ENCODE measurements around the gene PADI6. TPM values are rescaled to one million over a fixed set of nuclear protein-coding genes. Genes with fewer than 3 reads are reported as not detected.
"Not testable (repeated sequence)": the region's sequence is repeated elsewhere in the genome, so short reads cannot be mapped to it uniquely, and the experiment has no call there.

Gene PADI6
- total RNA-seq, 1 donor from 2014 or later, result not detected

- no peak for DNase-seq
- Mint-ChIP-seq H3K4me3 (no peak overlapping the region), H3K27me3 (no peaks in the 10 kb centered on the region), H3K36me3 (ENCODE audit: low read depth) (peaks cover 29% of the 10 kb centered on the region), H3K9me3 (no peaks in the 10 kb centered on the region), H3K4me1 (no peaks in the 10 kb centered on the region), H3K27ac (no peak overlapping the region)
- intact Hi-C loops (cut with micrococcal nuclease), result no loop called here
These were observed 32.8 kb downstream of the PADI6 start for GRCh38 chr1:17404820-17405219.

- H3K27me3 Mint-ChIP-seq, result no peaks in the 10 kb centered on the region
- no peaks in the 10 kb centered on the region for H3K9me3 Mint-ChIP-seq
- DNase-seq, result peak; percentile 79
- intact Hi-C loops (cut with micrococcal nuclease), result no loop called here
- no peaks in the 10 kb centered on the region for H3K4me1 Mint-ChIP-seq
- H3K27ac Mint-ChIP-seq, result no peak overlapping the region
- peaks cover 40% of the 10 kb centered on the region for H3K36me3 Mint-ChIP-seq (ENCODE audit: low read depth)
- H3K4me3 Mint-ChIP-seq, result no peak overlapping the region
These were observed 34.1 kb downstream of the PADI6 start for GRCh38 chr1:17405898-17406759.

GRCh38 chr1:17406760-17407475, 34.9 kb downstream of the PADI6 start:
- H3K27ac Mint-ChIP-seq; intact Hi-C loops (cut with micrococcal nuclease); H3K4me1 Mint-ChIP-seq; DNase-seq; H3K27me3 Mint-ChIP-seq; H3K4me3 Mint-ChIP-seq; H3K9me3 Mint-ChIP-seq: not testable (repeated sequence)
- peaks cover 48% of the 10 kb centered on the region for H3K36me3 Mint-ChIP-seq (ENCODE audit: low read depth)

GRCh38 chr1:17407786-17408514, 36.0 kb downstream of the PADI6 start:
- intact Hi-C loops (cut with micrococcal nuclease); DNase-seq; H3K9me3 Mint-ChIP-seq; H3K4me1 Mint-ChIP-seq; H3K27ac Mint-ChIP-seq; H3K27me3 Mint-ChIP-seq; H3K4me3 Mint-ChIP-seq: not testable (repeated sequence)
- H3K36me3 Mint-ChIP-seq (ENCODE audit: low read depth), result peaks cover 57% of the 10 kb centered on the region

GRCh38 chr1:17409391-17409811, 37.4 kb downstream of the PADI6 start:
- no peak for DNase-seq
- Mint-ChIP-seq H3K4me3 (no peak overlapping the region), H3K27ac (no peak overlapping the region), H3K4me1 (no peaks in the 10 kb centered on the region), H3K27me3 (no peaks in the 10 kb centered on the region), H3K9me3 (no peaks in the 10 kb centered on the region), H3K36me3 (ENCODE audit: low read depth) (peaks cover 65% of the 10 kb centered on the region)
- intact Hi-C loops (cut with micrococcal nuclease), result no loop called here

GRCh38 chr1:17412093-17412870, 40.3 kb downstream of the PADI6 start:
- Mint-ChIP-seq H3K36me3 (ENCODE audit: low read depth) (peaks cover 80% of the 10 kb centered on the region), H3K27ac (no peak overlapping the region), H3K4me3 (no peak overlapping the region), H3K4me1 (no peaks in the 10 kb centered on the region), H3K27me3 (no peaks in the 10 kb centered on the region), H3K9me3 (no peaks in the 10 kb centered on the region)
- intact Hi-C loops (cut with micrococcal nuclease), result no loop called here
- no peak for DNase-seq

- no peak for DNase-seq
- Mint-ChIP-seq H3K4me1 (no peaks in the 10 kb centered on the region), H3K27me3 (no peaks in the 10 kb centered on the region), H3K4me3 (no peak overlapping the region), H3K27ac (no peak overlapping the region), H3K36me3 (ENCODE audit: low read depth) (peaks cover 77% of the 10 kb centered on the region), H3K9me3 (no peaks in the 10 kb centered on the region)
- intact Hi-C loops (cut with micrococcal nuclease), result no loop called here
These were observed 42.0 kb downstream of the PADI6 start for GRCh38 chr1:17414022-17414421.

- Mint-ChIP-seq H3K36me3 (ENCODE audit: low read depth) (peaks cover 75% of the 10 kb centered on the region), H3K27me3 (no peaks in the 10 kb centered on the region), H3K4me3 (no peak overlapping the region), H3K27ac (peak overlapping the region; percentile 29), H3K9me3 (no peaks in the 10 kb centered on the region), H3K4me1 (peaks cover 2% of the 10 kb centered on the region)
- intact Hi-C loops (cut with micrococcal nuclease), result no loop called here
- DNase-seq, result no peak
These were observed 44.4 kb downstream of the PADI6 start for GRCh38 chr1:17416389-17416788.

GRCh38 chr1:17419626-17420328, 47.8 kb downstream of the PADI6 start:
- peak; percentile 91 for DNase-seq
- H3K27me3 Mint-ChIP-seq, result no peaks in the 10 kb centered on the region
- no peak overlapping the region for H3K4me3 Mint-ChIP-seq
- peaks cover 78% of the 10 kb centered on the region for H3K36me3 Mint-ChIP-seq (ENCODE audit: low read depth)
- H3K9me3 Mint-ChIP-seq, result no peaks in the 10 kb centered on the region
- no peak overlapping the region for H3K27ac Mint-ChIP-seq
- H3K4me1 Mint-ChIP-seq, result peaks cover 9% of the 10 kb centered on the region
- intact Hi-C loops (cut with micrococcal nuclease), result loop anchor here (2.0 to 10.0 kb wide), 2 partner anchors 17 to 55 kb away; no protein-coding TSS in a partner anchor

- Mint-ChIP-seq H3K4me3 (no peak overlapping the region), H3K9me3 (no peaks in the 10 kb centered on the region), H3K36me3 (ENCODE audit: low read depth) (peaks cover 80% of the 10 kb centered on the region), H3K27me3 (no peaks in the 10 kb centered on the region), H3K4me1 (peaks cover 9% of the 10 kb centered on the region), H3K27ac (no peak overlapping the region)
- no peak for DNase-seq
- intact Hi-C loops (cut with micrococcal nuclease), result loop anchor here (2.0 to 10.0 kb wide), 2 partner anchors 16 to 54 kb away; no protein-coding TSS in a partner anchor
These were observed 48.5 kb downstream of the PADI6 start for GRCh38 chr1:17420391-17420918.

- intact Hi-C loops (cut with micrococcal nuclease), result loop anchor here (10.0 kb wide), 1 partner anchor 52 kb away; no protein-coding TSS in a partner anchor
- H3K4me3 Mint-ChIP-seq, result no peak overlapping the region
- DNase-seq, result no peak
- H3K27ac Mint-ChIP-seq, result no peak overlapping the region
- H3K9me3 Mint-ChIP-seq, result no peaks in the 10 kb centered on the region
- H3K36me3 Mint-ChIP-seq (ENCODE audit: low read depth), result peaks cover 78% of the 10 kb centered on the region
- H3K4me1 Mint-ChIP-seq, result peaks cover 13% of the 10 kb centered on the region
- no peaks in the 10 kb centered on the region for H3K27me3 Mint-ChIP-seq
These were observed 50.5 kb downstream of the PADI6 start for GRCh38 chr1:17422461-17422860.

GRCh38 chr1:17423781-17424245, 51.8 kb downstream of the PADI6 start:
- Mint-ChIP-seq H3K4me1 (peaks cover 14% of the 10 kb centered on the region), H3K36me3 (ENCODE audit: low read depth) (peaks cover 75% of the 10 kb centered on the region), H3K4me3 (no peak overlapping the region), H3K27me3 (no peaks in the 10 kb centered on the region), H3K27ac (no peak overlapping the region), H3K9me3 (no peaks in the 10 kb centered on the region)
- intact Hi-C loops (cut with micrococcal nuclease), result loop anchor here (10.0 kb wide), 1 partner anchor 51 kb away; no protein-coding TSS in a partner anchor
- DNase-seq, result no peak
